SIG-M5 treated with dmso at 0.1 percent for 504 hours (cell line): ENCODE measurements around the gene NF1.
"Not testable (repeated sequence)": the region's sequence is repeated elsewhere in the genome, so short reads cannot be mapped to it uniquely, and the experiment has no call there.

ENCODE experiments used
- DNase-seq: peaks from one replicate; lab custom pipeline; 2025; ENCODE audit not compliant: unreplicated experiment; lab: John Stamatoyannopoulos, UW

NF1 gene

GRCh38 chr17:31085563-31085962 is 9.2 kb upstream of the NF1 start:
- DNase-seq = peak; percentile 59

- DNase-seq = peak; percentile 73
Observed at GRCh38 chr17:31089471-31089870, 5.3 kb upstream of the NF1 start.

- not testable (repeated sequence) for DNase-seq
Observed at GRCh38 chr17:31090650-31091049, 4.1 kb upstream of the NF1 start.

- DNase-seq = no peak
Observed at GRCh38 chr17:31092475-31093064, 2.2 kb upstream of the NF1 start.

- no peak for DNase-seq
Observed at GRCh38 chr17:31093866-31094599, 744 bp upstream of the NF1 start.

- DNase-seq = peak; percentile 51
Observed at GRCh38 chr17:31095236-31096105, 694 bp downstream of the NF1 start.

GRCh38 chr17:31096106-31096436 is 1.3 kb downstream of the NF1 start:
- DNase-seq = no peak

- DNase-seq = no peak
Observed at GRCh38 chr17:31099016-31099415, 4.2 kb downstream of the NF1 start.

- no peak for DNase-seq
Observed at GRCh38 chr17:31100840-31101459, 6.2 kb downstream of the NF1 start.

GRCh38 chr17:31101943-31102342 is 7.2 kb downstream of the NF1 start:
- no peak for DNase-seq

- no peak for DNase-seq
Observed at GRCh38 chr17:31105991-31106390, 11.2 kb downstream of the NF1 start.

GRCh38 chr17:31111183-31111582 is 16.4 kb downstream of the NF1 start:
- no peak for DNase-seq

GRCh38 chr17:31112001-31112661 is 17.4 kb downstream of the NF1 start:
- no peak for DNase-seq

GRCh38 chr17:31113368-31113767 is 18.6 kb downstream of the NF1 start:
- DNase-seq = not testable (repeated sequence)

GRCh38 chr17:31113939-31114338 is 19.2 kb downstream of the NF1 start:
- DNase-seq = no peak

GRCh38 chr17:31114956-31115555 is 20.3 kb downstream of the NF1 start:
- no peak for DNase-seq

GRCh38 chr17:31116167-31116566 is 21.4 kb downstream of the NF1 start:
- DNase-seq = no peak

GRCh38 chr17:31122746-31123145 is 28.0 kb downstream of the NF1 start:
- no peak for DNase-seq

GRCh38 chr17:31126318-31126717 is 31.5 kb downstream of the NF1 start:
- DNase-seq = no peak

- DNase-seq = no peak
Observed at GRCh38 chr17:31128241-31128640, 33.5 kb downstream of the NF1 start.
